Body of pancreas (tissue), 4 donors: Measurements from ENCODE around the gene PELO.

Source experiments
- CTCF ChIP-seq, 7 experiments: fragments of 450-650 bp in 4 of 7; fragments of 200-600 bp in 3 of 7; sonication (generic) in 3 of 7; IDR thresholded peaks; one replicate each; pipeline ENCODE4 v1.5.1; 2016 to 2019; ENCODE audit warnings: antibody characterized with exemption in 7 of 7
- POLR2A ChIP-seq, 3 donors: fragments of 450-650 bp; IDR thresholded peaks; one replicate each; pipeline ENCODE4 v1.6.1; 2016; ENCODE audit warnings: antibody characterized with exemption in 3 of 3, mild to moderate bottlenecking in 2 of 3

- TF ChIP-seq CTCF (IDR thresholded peaks at IDR 0.05) (no peak), POLR2A (IDR thresholded peaks at IDR 0.05) (no peak)
These were observed 6.8 kb downstream of the PELO start for GRCh38 chr5:52794519-52794918.
